Activated T-cell treated with anti-CD3 and anti-CD28 coated beads, Interleukin-2, amount 50 U/mL, for 1 hour (primary cell): Measurements from ENCODE around the gene ZNF891.

Experiments used
- DNase-seq: peaks from one replicate; pipeline ENCODE4 v3.0.0-alpha.2; 2020

ZNF891 gene

GRCh38 chr12:133130038-133130807 is at the start of gene ZNF891, which contains the start of gene ZNF10:
Gene ZNF891, minus strand, starts transcription at chr12:133130274. Its CDS starts 8,356 bp downstream, at chr12:133121918.
Gene ZNF10, plus strand, starts transcription at chr12:133130627. Its CDS starts 13,866 bp downstream, at chr12:133144493.
- peak; percentile 98 for DNase-seq

- DNase-seq, result no peak
Measured at GRCh38 chr12:133174901-133175300, 44.8 kb upstream of the ZNF891 start.

GRCh38 chr12:133172491-133172890 is 42.4 kb upstream of the ZNF891 start:
- no peak for DNase-seq

GRCh38 chr12:133165776-133166175 is 35.7 kb upstream of the ZNF891 start:
- DNase-seq, result no peak

- no peak for DNase-seq
Measured at GRCh38 chr12:133156125-133156690, 26.1 kb upstream of the ZNF891 start.

GRCh38 chr12:133145981-133146380 is 15.9 kb upstream of the ZNF891 start:
- DNase-seq, result no peak

- no peak for DNase-seq
Measured at GRCh38 chr12:133135747-133136146, 5.7 kb upstream of the ZNF891 start.

- DNase-seq, result no peak
Measured at GRCh38 chr12:133130808-133131128, 694 bp upstream of the ZNF891 start.

- DNase-seq, result no peak
Measured at GRCh38 chr12:133129368-133130037, 571 bp downstream of the ZNF891 start.

- no peak for DNase-seq
Measured at GRCh38 chr12:133124674-133125073, 5.4 kb downstream of the ZNF891 start.

GRCh38 chr12:133120385-133121191 is 9.5 kb downstream of the ZNF891 start:
- no peak for DNase-seq

GRCh38 chr12:133108150-133108549 is 21.9 kb downstream of the ZNF891 start:
- no peak for DNase-seq

GRCh38 chr12:133107121-133107520 is 23.0 kb downstream of the ZNF891 start:
- no peak for DNase-seq

- no peak for DNase-seq
Measured at GRCh38 chr12:133106253-133106652, 23.8 kb downstream of the ZNF891 start.

GRCh38 chr12:133105620-133106019 is 24.5 kb downstream of the ZNF891 start:
- no peak for DNase-seq

GRCh38 chr12:133083345-133083744 is 46.7 kb downstream of the ZNF891 start:
- no peak for DNase-seq

GRCh38 chr12:133081159-133081780 is 48.8 kb downstream of the ZNF891 start:
- DNase-seq, result no peak

- DNase-seq, result peak; percentile 93
Measured at GRCh38 chr12:133080368-133081158, 49.5 kb downstream of the ZNF891 start, which contains the start of gene ZNF140. Gene ZNF140, plus strand, starts transcription at chr12:133080923. Its CDS starts 398 bp downstream, at chr12:133081321.

- no peak for DNase-seq
Measured at GRCh38 chr12:133080026-133080367, 50.1 kb downstream of the ZNF891 start.

- no peak for DNase-seq
Measured at GRCh38 chr12:133073836-133074235, 56.2 kb downstream of the ZNF891 start.

- DNase-seq, result no peak
Measured at GRCh38 chr12:133063556-133063955, 66.5 kb downstream of the ZNF891 start.

- no peak for DNase-seq
Measured at GRCh38 chr12:133061954-133062353, 68.1 kb downstream of the ZNF891 start.
